CD4-positive, CD25-positive, alpha-beta regulatory T cell (primary cell): ENCODE measurements around the gene FOXL2NB. TPM values are rescaled to one million over a fixed set of nuclear protein-coding genes. Genes with fewer than 3 reads are reported as not detected.

Source experiments
- ATAC-seq, 2 donors: fragments of 150-1000 bp; cut with Tn5 transposase; one replicate each; pipeline ENCODE4 v1.10.0; 2021; ENCODE audit warnings: low read depth in 2 of 2, moderate number of reproducible peaks in 2 of 2, moderate library complexity in 1 of 2
- DNase-seq, 3 donors: peaks; one replicate each; pipeline versions ENCODE4 v3.0.0 to v3.0.0-alpha.2; 2012 to 2022; ENCODE audit warnings: mixed read lengths in 1 of 3
- H3K27ac ChIP-seq: one replicate; pipeline ENCODE4 v1.7.0; 2013; ENCODE audit warnings: mild to moderate bottlenecking, low read length; ENCODE audit not compliant: insufficient read depth, poor library complexity, severe bottlenecking
- H3K27me3 ChIP-seq: one replicate; pipeline ENCODE4 v1.7.0; 2013; ENCODE audit warnings: low read length; ENCODE audit not compliant: control insufficient read depth, insufficient read depth
- H3K36me3 ChIP-seq: one replicate; pipeline ENCODE4 v1.7.0; 2013; ENCODE audit warnings: mild to moderate bottlenecking, low read length, moderate library complexity; ENCODE audit not compliant: control insufficient read depth, insufficient read depth
- H3K4me1 ChIP-seq: 2 replicates; pipeline ENCODE4 v1.7.0; 2013; ENCODE audit warnings: mild to moderate bottlenecking, low read length; ENCODE audit not compliant: insufficient read depth, control insufficient read depth, poor library complexity, severe bottlenecking
- H3K4me3 ChIP-seq: one replicate; pipeline ENCODE4 v1.7.0; 2013; ENCODE audit warnings: low read depth, mild to moderate bottlenecking, low read length, moderate library complexity
- H3K9me3 ChIP-seq, 2 experiments: 1 replicate in 1 of 2; 2 replicates in 1 of 2; pipeline ENCODE4 v1.7.0; 2013; ENCODE audit warnings: low read length in 2 of 2, mild to moderate bottlenecking in 1 of 2, moderate library complexity in 1 of 2; ENCODE audit not compliant: control insufficient read depth in 2 of 2
- H3K27ac Mint-ChIP-seq, 3 donors: one replicate each; pipeline ENCODE4 v1.8.0; 2020 to 2022; ENCODE audit warnings: mild to moderate bottlenecking in 3 of 3, mixed read lengths in 3 of 3, moderate library complexity in 2 of 3
- H3K27me3 Mint-ChIP-seq: one replicate; pipeline ENCODE4 v1.8.0; 2022; ENCODE audit warnings: mild to moderate bottlenecking, mixed read lengths
- H3K36me3 Mint-ChIP-seq: one replicate; pipeline ENCODE4 v1.8.0; 2020; ENCODE audit warnings: mixed read lengths
- H3K4me1 Mint-ChIP-seq, 4 donors: one replicate each; pipeline ENCODE4 v1.8.0; 2020 to 2022; ENCODE audit warnings: mixed read lengths in 4 of 4, mild to moderate bottlenecking in 1 of 4
- H3K4me3 Mint-ChIP-seq, 4 donors: one replicate each; pipeline ENCODE4 v1.8.0; 2020 to 2022; ENCODE audit warnings: mild to moderate bottlenecking in 4 of 4, mixed read lengths in 4 of 4, moderate library complexity in 3 of 4
- H3K9me3 Mint-ChIP-seq, 7 donors: one replicate each; pipeline ENCODE4 v1.8.0; 2020 to 2022; ENCODE audit warnings: mixed read lengths in 7 of 7, mild to moderate bottlenecking in 3 of 7, moderate library complexity in 2 of 7
- polyA plus RNA-seq, 4 donors: library from polyadenylated mRNA; unstranded; fragments of 300-500 nt; fragmentation: Illumina TruSeq; gene quantifications; one replicate each; pipeline ENCODE4 v1.2.3, GENCODE V29; 2021
- total RNA-seq: library from RNA; stranded (reverse); gene quantifications from one replicate; pipeline ENCODE4 v1.2.3, GENCODE V29; 2022

The FOXL2NB gene
- total and polyA plus RNA-seq, 5 donors from 2014 or later: not detected

- no peaks in the 10 kb centered on the region for H3K4me1 Mint-ChIP-seq
- ATAC-seq: no peak
- no peaks in the 10 kb centered on the region for H3K4me1 ChIP-seq
- no peak for DNase-seq
- H3K27me3 Mint-ChIP-seq: peaks cover 22% of the 10 kb centered on the region
- H3K27ac Mint-ChIP-seq: no peak overlapping the region
- H3K9me3 Mint-ChIP-seq: peaks cover 0 to 3% (median 0%) of the 10 kb centered on the region in 7 donors
- no peak overlapping the region for H3K27ac ChIP-seq
- H3K4me3 Mint-ChIP-seq: no peak overlapping the region
- H3K36me3 ChIP-seq: no peaks in the 10 kb centered on the region
- H3K27me3 ChIP-seq: no peaks in the 10 kb centered on the region
- no peaks in the 10 kb centered on the region for H3K36me3 Mint-ChIP-seq
- no peaks in the 10 kb centered on the region for H3K9me3 ChIP-seq
- no peak overlapping the region for H3K4me3 ChIP-seq
These were observed 38.2 kb upstream of the FOXL2NB start for GRCh38 chr3:138908846-138909245.

- Histone ChIP-seq H3K4me3 (no peak overlapping the region), H3K27me3 (no peaks in the 10 kb centered on the region), H3K4me1 (no peaks in the 10 kb centered on the region), H3K36me3 (no peaks in the 10 kb centered on the region), H3K9me3 (no peaks in the 10 kb centered on the region), H3K27ac (no peak overlapping the region)
- ATAC-seq (no peak), DNase-seq (no peak)
- Mint-ChIP-seq H3K27ac (no peak overlapping the region), H3K9me3 (peaks cover 0 to 3% (median 0%) of the 10 kb centered on the region in 7 donors), H3K27me3 (peaks cover 22% of the 10 kb centered on the region), H3K4me1 (peaks cover 0 to 4% (median under 1%) of the 10 kb centered on the region in 4 donors), H3K4me3 (no peak overlapping the region), H3K36me3 (no peaks in the 10 kb centered on the region)
These were observed 37.1 kb upstream of the FOXL2NB start for GRCh38 chr3:138909904-138910303.

- H3K36me3 Mint-ChIP-seq: no peaks in the 10 kb centered on the region
- no peak overlapping the region for H3K4me3 ChIP-seq
- peaks cover 22% of the 10 kb centered on the region for H3K27me3 Mint-ChIP-seq
- H3K4me1 Mint-ChIP-seq: peaks cover 0 to 8% (median 1%) of the 10 kb centered on the region in 4 donors
- no peak overlapping the region for H3K27ac ChIP-seq
- H3K27ac Mint-ChIP-seq: no peak overlapping the region
- peaks cover 0 to 3% (median 0%) of the 10 kb centered on the region in 7 donors for H3K9me3 Mint-ChIP-seq
- H3K9me3 ChIP-seq: no peaks in the 10 kb centered on the region
- H3K27me3 ChIP-seq: no peaks in the 10 kb centered on the region
- no peak for ATAC-seq
- H3K4me3 Mint-ChIP-seq: no peak overlapping the region
- DNase-seq: no peak
- peaks cover 14% of the 10 kb centered on the region for H3K4me1 ChIP-seq
- no peaks in the 10 kb centered on the region for H3K36me3 ChIP-seq
These were observed 35.4 kb upstream of the FOXL2NB start for GRCh38 chr3:138911621-138912020.

GRCh38 chr3:138912237-138912636, 34.8 kb upstream of the FOXL2NB start:
- Mint-ChIP-seq H3K4me3 (no peak overlapping the region), H3K27me3 (peaks cover 22% of the 10 kb centered on the region), H3K9me3 (peaks cover 0 to 3% (median 0%) of the 10 kb centered on the region in 7 donors), H3K36me3 (no peaks in the 10 kb centered on the region), H3K4me1 (peaks cover 0 to 9% (median 1%) of the 10 kb centered on the region in 4 donors), H3K27ac (no peak overlapping the region)
- no peaks in the 10 kb centered on the region for H3K9me3 ChIP-seq
- ATAC-seq (no peak), DNase-seq (no peak)
- no peak overlapping the region for H3K4me3 ChIP-seq
- peaks cover 14% of the 10 kb centered on the region for H3K4me1 ChIP-seq
- H3K36me3 ChIP-seq: no peaks in the 10 kb centered on the region
- H3K27me3 ChIP-seq: no peaks in the 10 kb centered on the region
- no peak overlapping the region for H3K27ac ChIP-seq

GRCh38 chr3:138913766-138914165, 33.3 kb upstream of the FOXL2NB start:
- Histone ChIP-seq H3K9me3 (no peaks in the 10 kb centered on the region), H3K27ac (no peak overlapping the region), H3K36me3 (no peaks in the 10 kb centered on the region), H3K4me1 (peaks cover 14% of the 10 kb centered on the region), H3K27me3 (no peaks in the 10 kb centered on the region), H3K4me3 (no peak overlapping the region)
- Mint-ChIP-seq H3K36me3 (no peaks in the 10 kb centered on the region), H3K27me3 (peaks cover 19% of the 10 kb centered on the region), H3K9me3 (peaks cover 0 to 3% (median 0%) of the 10 kb centered on the region in 7 donors), H3K27ac (no peak overlapping the region), H3K4me1 (peaks cover 0 to 9% (median 1%) of the 10 kb centered on the region in 4 donors), H3K4me3 (no peak overlapping the region)
- DNase-seq: no peak
- no peak for ATAC-seq

GRCh38 chr3:138914870-138915502, 32.0 kb upstream of the FOXL2NB start:
- no peak for DNase-seq
- Mint-ChIP-seq H3K36me3 (peaks cover 2% of the 10 kb centered on the region), H3K4me1 (peaks cover 0 to 9% (median 1%) of the 10 kb centered on the region in 4 donors), H3K27ac (no peak overlapping the region), H3K9me3 (peaks cover 0 to 4% (median 0%) of the 10 kb centered on the region in 7 donors), H3K27me3 (peaks cover 20% of the 10 kb centered on the region), H3K4me3 (peak overlapping the region; percentile 80 to 87 (median 84))
- peak in 1 of 2 donors; percentile 15 for ATAC-seq
- Histone ChIP-seq H3K4me3 (peak overlapping the region; percentile 39), H3K27me3 (no peaks in the 10 kb centered on the region), H3K36me3 (no peaks in the 10 kb centered on the region), H3K27ac (no peak overlapping the region), H3K4me1 (peaks cover 14% of the 10 kb centered on the region), H3K9me3 (no peaks in the 10 kb centered on the region)

- H3K27me3 Mint-ChIP-seq: peaks cover 20% of the 10 kb centered on the region
- Histone ChIP-seq H3K9me3 (no peaks in the 10 kb centered on the region), H3K4me3 (peak overlapping the region; percentile 32), H3K27ac (no peak overlapping the region), H3K36me3 (no peaks in the 10 kb centered on the region), H3K27me3 (no peaks in the 10 kb centered on the region), H3K4me1 (peaks cover 14% of the 10 kb centered on the region)
- H3K4me1 Mint-ChIP-seq: peaks cover 0 to 9% (median 1%) of the 10 kb centered on the region in 4 donors
- peaks cover 0 to 4% (median 0%) of the 10 kb centered on the region in 7 donors for H3K9me3 Mint-ChIP-seq
- peak overlapping the region; percentile 80 to 87 (median 84) for H3K4me3 Mint-ChIP-seq
- ATAC-seq: peak; percentile 83 to 86
- peak overlapping the region in 1 of 3 donors; percentile 85 for H3K27ac Mint-ChIP-seq
- peak; percentile 54 to 84 (median 73) for DNase-seq
- H3K36me3 Mint-ChIP-seq: peaks cover 2% of the 10 kb centered on the region
These were observed 31.2 kb upstream of the FOXL2NB start for GRCh38 chr3:138915503-138916498.
